Measurements from ENCODE around the gene CLIP2.
A peak's percentile ranks its signal among the peaks of the same experiment; 100 is the strongest.
"Not testable (repeated sequence)": the region's sequence is repeated elsewhere in the genome, so short reads cannot be mapped to it uniquely, and the experiment has no call there.

The CLIP2 gene

DNA sequence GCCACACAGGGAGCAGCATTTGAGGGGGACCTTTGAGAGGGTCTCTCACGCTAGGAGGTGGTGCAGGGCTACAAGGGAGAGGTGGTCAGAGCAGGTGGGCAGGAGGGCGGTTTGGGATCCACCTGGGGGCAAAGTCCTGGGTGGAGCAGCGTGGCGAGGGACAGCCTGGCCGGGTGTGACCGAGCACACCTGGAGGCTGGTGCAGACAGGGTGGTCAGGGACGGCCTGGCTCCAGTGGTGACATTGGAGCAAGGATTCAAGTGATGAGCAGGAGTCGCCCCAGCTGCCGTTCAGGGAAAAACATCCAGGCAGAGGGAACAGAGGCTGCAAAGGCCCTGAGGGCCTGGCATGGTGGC is 36.0 kb downstream of the CLIP2 start:
- TF ChIP-seq SPI1 (IDR thresholded peaks at IDR 0.05; ENCODE audit: low read depth, low read length) (no peak), PAX5 (IDR thresholded peaks at IDR 0.05; ENCODE audit: insufficient read depth, low read length, severe bottlenecking) (no peak), POLR2A (IDR thresholded peaks at IDR 0.05; ENCODE audit: low read depth, low read length) (no peak), TAF1 (IDR thresholded peaks at IDR 0.05; ENCODE audit: low read depth, low read length) (no peak)
- DNase-seq (ENCODE audit: insufficient read length, low spot score) (no peak), FAIRE-seq (no peak)

DNA sequence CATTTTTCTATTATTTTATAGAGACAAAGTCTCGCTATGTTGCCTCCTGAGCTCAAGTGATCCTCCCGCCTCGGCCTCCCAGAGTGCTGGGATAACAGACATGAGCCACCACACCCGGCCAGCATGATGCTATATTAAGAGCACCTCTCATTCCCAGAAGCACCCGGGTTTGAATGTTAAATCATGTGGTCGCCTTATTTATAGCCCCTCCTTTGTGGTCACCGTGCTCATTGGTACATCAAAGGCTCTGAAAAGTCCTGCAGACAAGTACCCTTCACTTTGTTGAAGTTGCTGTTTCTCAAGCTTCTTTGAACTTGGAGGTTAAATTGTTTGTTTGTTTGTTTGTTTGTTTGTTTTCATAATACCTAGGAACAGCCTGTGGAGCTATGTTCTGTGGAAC is 40.0 kb downstream of the CLIP2 start:
- no peak for DNase-seq (ENCODE audit: insufficient read length, low spot score)
- no peak for FAIRE-seq
- TF ChIP-seq POU2F2 (IDR thresholded peaks at IDR 0.05; ENCODE audit: low read depth, low read length) (no peak), POLR2A (IDR thresholded peaks at IDR 0.05; ENCODE audit: low read depth, low read length) (no peak), POLR2AphosphoS5 (IDR thresholded peaks at IDR 0.05; ENCODE audit: low read depth, low read length) (no peak), PAX5 (IDR thresholded peaks at IDR 0.05; ENCODE audit: insufficient read depth, low read length, severe bottlenecking) (no peak)

- FAIRE-seq: no peak
- DNase-seq (ENCODE audit: insufficient read length, low spot score): no peak
- TF ChIP-seq SPI1 (IDR thresholded peaks at IDR 0.05; ENCODE audit: low read depth, low read length) (no peak), TAF1 (IDR thresholded peaks at IDR 0.05; ENCODE audit: low read depth, low read length) (no peak), PAX5 (IDR thresholded peaks at IDR 0.05; ENCODE audit: insufficient read depth, low read length, severe bottlenecking) (no peak), POLR2AphosphoS5 (IDR thresholded peaks at IDR 0.05; ENCODE audit: low read depth, low read length) (no peak), POLR2A (IDR thresholded peaks at IDR 0.05; ENCODE audit: low read depth, low read length) (no peak), POU2F2 (IDR thresholded peaks at IDR 0.05; ENCODE audit: low read depth, low read length) (no peak)
Observed at GRCh38 chr7:74332373-74333176, 43.4 kb downstream of the CLIP2 start.

DNA sequence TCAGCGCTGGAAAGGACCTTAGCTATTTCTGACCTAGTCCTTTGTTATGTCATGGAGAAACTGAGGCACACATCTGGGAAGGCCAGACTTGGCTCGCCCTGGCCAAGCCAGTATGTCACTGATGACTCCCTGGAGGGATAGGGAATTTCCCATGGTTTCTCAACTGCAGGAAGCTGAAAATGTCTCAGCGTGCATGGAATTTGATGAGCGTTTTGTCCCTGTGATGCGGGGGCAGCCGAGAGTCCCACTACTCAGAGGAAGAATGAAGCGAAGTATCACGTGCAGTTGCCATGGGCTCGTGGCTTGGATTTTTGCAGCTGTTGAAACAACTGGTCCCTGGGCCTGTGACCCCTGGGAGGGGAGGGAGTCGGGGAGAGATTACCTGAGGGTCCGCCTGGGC is 44.8 kb downstream of the CLIP2 start:
- DNase-seq (ENCODE audit: insufficient read length, low spot score) (no peak), FAIRE-seq (no peak)
- TF ChIP-seq PAX5 (IDR thresholded peaks at IDR 0.05; ENCODE audit: insufficient read depth, low read length, severe bottlenecking): no peak
- no peak for TF ChIP-seq SPI1 (IDR thresholded peaks at IDR 0.05; ENCODE audit: low read depth, low read length)
- no peak for TF ChIP-seq POLR2AphosphoS5 (IDR thresholded peaks at IDR 0.05; ENCODE audit: low read depth, low read length)
- TF ChIP-seq TAF1 (IDR thresholded peaks at IDR 0.05; ENCODE audit: low read depth, low read length): no peak
- TF ChIP-seq POU2F2 (IDR thresholded peaks at IDR 0.05; ENCODE audit: low read depth, low read length): no peak
- no peak for TF ChIP-seq POLR2A (IDR thresholded peaks at IDR 0.05; ENCODE audit: low read depth, low read length)

DNA sequence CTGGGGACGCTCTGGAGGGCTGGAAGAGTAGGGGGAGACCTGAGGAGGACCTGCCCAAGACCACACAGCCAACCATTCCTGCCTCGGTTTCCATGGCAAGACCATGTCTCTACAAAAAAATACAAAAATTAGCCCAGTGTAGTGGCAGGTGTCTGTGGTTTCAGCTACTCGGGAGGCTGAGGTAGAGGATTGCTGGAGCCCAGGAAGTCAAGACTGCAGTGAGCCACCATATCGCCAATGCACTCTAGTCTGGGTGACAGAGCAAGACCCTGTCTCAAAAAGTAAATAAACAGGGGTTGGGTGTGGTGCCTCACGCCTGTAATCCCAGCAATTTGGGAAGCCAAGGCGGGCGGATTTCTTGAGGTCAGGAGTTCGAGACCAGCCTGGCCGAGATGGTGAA is 48.7 kb downstream of the CLIP2 start:
- no peak for FAIRE-seq
- no peak for DNase-seq (ENCODE audit: insufficient read length, low spot score)
- no peak for TF ChIP-seq POU2F2 (IDR thresholded peaks at IDR 0.05; ENCODE audit: low read depth, low read length)
- TF ChIP-seq TAF1 (IDR thresholded peaks at IDR 0.05; ENCODE audit: low read depth, low read length): no peak
- no peak for TF ChIP-seq POLR2AphosphoS5 (IDR thresholded peaks at IDR 0.05; ENCODE audit: low read depth, low read length)
- TF ChIP-seq PAX5 (IDR thresholded peaks at IDR 0.05; ENCODE audit: insufficient read depth, low read length, severe bottlenecking): no peak
- TF ChIP-seq SPI1 (IDR thresholded peaks at IDR 0.05; ENCODE audit: low read depth, low read length): no peak
- no peak for TF ChIP-seq POLR2A (IDR thresholded peaks at IDR 0.05; ENCODE audit: low read depth, low read length)

GRCh38 chr7:74338366-74339108 is 49.3 kb downstream of the CLIP2 start:
- FAIRE-seq: no peak
- DNase-seq (ENCODE audit: insufficient read length, low spot score): no peak
- TF ChIP-seq PAX5 (IDR thresholded peaks at IDR 0.05; ENCODE audit: insufficient read depth, low read length, severe bottlenecking) (no peak), POLR2AphosphoS5 (IDR thresholded peaks at IDR 0.05; ENCODE audit: low read depth, low read length) (no peak), TAF1 (IDR thresholded peaks at IDR 0.05; ENCODE audit: low read depth, low read length) (no peak), POU2F2 (IDR thresholded peaks at IDR 0.05; ENCODE audit: low read depth, low read length) (no peak), POLR2A (IDR thresholded peaks at IDR 0.05; ENCODE audit: low read depth, low read length) (no peak), SPI1 (IDR thresholded peaks at IDR 0.05; ENCODE audit: low read depth, low read length) (no peak)

DNA sequence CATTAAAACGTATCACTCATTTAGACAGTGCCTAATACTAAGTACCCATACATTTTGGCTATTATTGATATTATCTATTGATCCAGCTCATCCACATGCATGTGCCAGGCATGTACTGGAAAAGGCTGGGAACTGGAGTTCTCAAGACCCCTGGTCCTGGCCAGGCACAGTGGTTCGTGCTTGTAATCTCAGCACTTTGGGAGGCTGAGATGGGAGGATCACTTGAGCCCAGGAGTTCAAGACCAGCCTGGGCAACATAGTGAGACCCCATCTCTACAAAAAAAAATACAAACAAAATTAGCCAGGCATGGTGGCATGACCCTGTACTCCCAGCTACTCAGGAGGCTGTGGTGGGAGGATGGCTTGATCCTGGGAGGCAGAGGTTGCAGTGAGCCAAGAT is 50.4 kb downstream of the CLIP2 start:
- not testable (repeated sequence) for FAIRE-seq

GRCh38 chr7:74343281-74344131 is 54.3 kb downstream of the CLIP2 start:
- no peak for DNase-seq (ENCODE audit: insufficient read length, low spot score)
- FAIRE-seq: peak; percentile 9

More for the DNA sequence above, 50.4 kb downstream of the CLIP2 start:
- not testable (repeated sequence) for DNase-seq (ENCODE audit: insufficient read length, low spot score)

GRCh38 chr7:74344132-74344496 is 54.9 kb downstream of the CLIP2 start:
- no peak for TF ChIP-seq POLR2AphosphoS5 (IDR thresholded peaks at IDR 0.05; ENCODE audit: low read depth, low read length)
- no peak for TF ChIP-seq SPI1 (IDR thresholded peaks at IDR 0.05; ENCODE audit: low read depth, low read length)
- no peak for FAIRE-seq
- no peak for DNase-seq (ENCODE audit: insufficient read length, low spot score)

More at GRCh38 chr7:74343281-74344131, 54.3 kb downstream of the CLIP2 start:
- no peak for TF ChIP-seq POLR2A (IDR thresholded peaks at IDR 0.05; ENCODE audit: low read depth, low read length)
- no peak for TF ChIP-seq POU2F2 (IDR thresholded peaks at IDR 0.05; ENCODE audit: low read depth, low read length)
- no peak for TF ChIP-seq PAX5 (IDR thresholded peaks at IDR 0.05; ENCODE audit: insufficient read depth, low read length, severe bottlenecking)
- TF ChIP-seq SPI1 (IDR thresholded peaks at IDR 0.05; ENCODE audit: low read depth, low read length): no peak
- no peak for TF ChIP-seq TAF1 (IDR thresholded peaks at IDR 0.05; ENCODE audit: low read depth, low read length)
- no peak for TF ChIP-seq POLR2AphosphoS5 (IDR thresholded peaks at IDR 0.05; ENCODE audit: low read depth, low read length)

Measured in GM12891 (cell line).